Endodermal cell (in vitro differentiated cells): ENCODE results near the gene MYH9. TPM values are rescaled to one million over a fixed set of nuclear protein-coding genes. Genes with fewer than 3 reads are reported as not detected.

Source experiments
- DNase-seq: peaks from one replicate; pipeline ENCODE4 v3.0.0-alpha.2; 2017
- H3K27ac ChIP-seq: 2 replicates; pipeline ENCODE4 v1.5.1; 2013; ENCODE audit warnings: mild to moderate bottlenecking, low read depth, low read length, moderate library complexity
- H3K27me3 ChIP-seq: 2 replicates; pipeline ENCODE4 v1.6.1; 2013; ENCODE audit warnings: mild to moderate bottlenecking, low read length, moderate library complexity; ENCODE audit not compliant: insufficient read depth, control insufficient read depth, poor library complexity, severe bottlenecking
- H3K36me3 ChIP-seq: 2 replicates; pipeline ENCODE4 v1.7.0; 2013; ENCODE audit warnings: mild to moderate bottlenecking, low read length, moderate library complexity; ENCODE audit not compliant: control insufficient read depth, insufficient read depth
- H3K4me1 ChIP-seq: one replicate; pipeline ENCODE4 v1.7.0; 2013; ENCODE audit warnings: low read length; ENCODE audit not compliant: control insufficient read depth, insufficient read depth
- H3K4me3 ChIP-seq: 2 replicates; pipeline ENCODE4 v1.5.1; 2013; ENCODE audit warnings: mild to moderate bottlenecking, low read length, moderate library complexity
- H3K9ac ChIP-seq: 2 replicates; pipeline ENCODE4 v1.6.1; 2013; ENCODE audit warnings: mild to moderate bottlenecking, low read length, moderate library complexity; ENCODE audit not compliant: poor library complexity, severe bottlenecking; ENCODE audit errors: extremely low read depth
- H3K9me3 ChIP-seq: 2 replicates; pipeline ENCODE4 v1.6.1; 2013; ENCODE audit warnings: mild to moderate bottlenecking, low read length, moderate library complexity; ENCODE audit not compliant: control insufficient read depth
- H3K27ac Mint-ChIP-seq: 2 replicates; pipeline ENCODE4 v1.8.0; 2020; ENCODE audit warnings: mixed read lengths
- H3K27me3 Mint-ChIP-seq: 2 replicates; pipeline ENCODE4 v1.8.0; 2021; ENCODE audit warnings: mild to moderate bottlenecking, mixed read lengths; ENCODE audit not compliant: insufficient read depth
- H3K36me3 Mint-ChIP-seq: 2 replicates; pipeline ENCODE4 v1.8.0; 2020; ENCODE audit warnings: low read depth, mixed read lengths
- H3K4me1 Mint-ChIP-seq: 2 replicates; pipeline ENCODE4 v1.8.0; 2020; ENCODE audit warnings: mixed read lengths
- H3K4me3 Mint-ChIP-seq: 2 replicates; pipeline ENCODE4 v1.8.0; 2020; ENCODE audit warnings: mild to moderate bottlenecking, moderate library complexity, mixed read lengths
- H3K9me3 Mint-ChIP-seq: 2 replicates; pipeline ENCODE4 v1.8.0; 2020; ENCODE audit warnings: mild to moderate bottlenecking, mixed read lengths
- WGBS, 2 experiments: methylation state at CpG; one replicate each; pipeline versions ENCODE4 v1.1.5 to v1.1.7; 2013; ENCODE audit warnings: missing lambda C conversion rate in 2 of 2, mixed read lengths in 1 of 2; ENCODE audit not compliant: insufficient coverage in 1 of 2, insufficient read length in 1 of 2; 5-methylcytosine and 5-hydroxymethylcytosine counted together
- total RNA-seq, 2 donors: library from RNA; stranded (reverse); fragmentation: NEBNext Ultra II Directional in 1 of 2; extraction: Animal tissue kit (Norgen Biotek cat#: 25700) in 1 of 2; gene quantifications; 2 replicates in 1 of 2; 3 replicates in 1 of 2; pipeline ENCODE4 v1.2.1, GENCODE V29; 2021
- TF ChIP-seq, protein P1 (sequence below): fragments of 200-600 bp; sonication (generic); conservative IDR thresholded peaks from 2 replicates; pipeline ENCODE4 v1.5.0; 2021; ENCODE audit warnings: antibody characterized with exemption, mild to moderate bottlenecking

The MYH9 gene
- total RNA-seq, 2 donors from 2014 or later, result 270 to 288 TPM

DNA sequence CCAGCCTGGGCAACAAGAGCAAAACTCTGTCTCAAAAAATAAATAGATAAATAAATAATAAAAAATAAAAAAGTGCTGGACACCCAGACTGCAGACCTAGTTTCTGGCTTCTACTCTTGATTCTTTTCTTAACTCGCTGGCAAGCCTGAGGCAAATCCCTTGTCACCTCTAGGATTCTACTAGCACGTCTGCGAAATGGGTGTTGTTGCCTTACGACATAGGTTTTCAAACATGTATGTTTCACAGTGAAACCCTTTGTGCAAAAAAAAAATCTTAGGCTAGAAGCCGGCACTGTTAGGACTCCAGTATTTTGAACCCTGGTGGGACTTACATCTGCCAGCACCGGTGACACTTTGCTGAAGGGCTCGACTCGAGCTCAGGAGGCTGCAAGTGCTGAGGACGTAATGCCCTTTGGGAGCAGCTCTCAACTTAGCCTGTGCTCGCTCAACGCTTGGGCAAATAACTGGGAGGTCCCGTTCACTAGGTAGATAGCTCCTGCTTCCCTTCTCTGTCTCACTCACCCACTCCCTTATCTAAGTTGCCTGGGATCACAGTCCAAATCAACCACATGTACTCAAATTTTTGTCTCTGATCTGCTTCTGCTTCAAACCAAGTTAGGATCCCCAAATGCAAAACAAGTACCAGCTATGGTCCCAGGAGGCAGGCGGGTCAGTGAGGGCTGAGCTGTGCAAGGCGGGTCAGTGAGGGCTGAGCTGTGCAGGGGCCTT lies 34.7 kb upstream of the MYH9 start:
- H3K27ac Mint-ChIP-seq, result no peak overlapping the region

DNA sequence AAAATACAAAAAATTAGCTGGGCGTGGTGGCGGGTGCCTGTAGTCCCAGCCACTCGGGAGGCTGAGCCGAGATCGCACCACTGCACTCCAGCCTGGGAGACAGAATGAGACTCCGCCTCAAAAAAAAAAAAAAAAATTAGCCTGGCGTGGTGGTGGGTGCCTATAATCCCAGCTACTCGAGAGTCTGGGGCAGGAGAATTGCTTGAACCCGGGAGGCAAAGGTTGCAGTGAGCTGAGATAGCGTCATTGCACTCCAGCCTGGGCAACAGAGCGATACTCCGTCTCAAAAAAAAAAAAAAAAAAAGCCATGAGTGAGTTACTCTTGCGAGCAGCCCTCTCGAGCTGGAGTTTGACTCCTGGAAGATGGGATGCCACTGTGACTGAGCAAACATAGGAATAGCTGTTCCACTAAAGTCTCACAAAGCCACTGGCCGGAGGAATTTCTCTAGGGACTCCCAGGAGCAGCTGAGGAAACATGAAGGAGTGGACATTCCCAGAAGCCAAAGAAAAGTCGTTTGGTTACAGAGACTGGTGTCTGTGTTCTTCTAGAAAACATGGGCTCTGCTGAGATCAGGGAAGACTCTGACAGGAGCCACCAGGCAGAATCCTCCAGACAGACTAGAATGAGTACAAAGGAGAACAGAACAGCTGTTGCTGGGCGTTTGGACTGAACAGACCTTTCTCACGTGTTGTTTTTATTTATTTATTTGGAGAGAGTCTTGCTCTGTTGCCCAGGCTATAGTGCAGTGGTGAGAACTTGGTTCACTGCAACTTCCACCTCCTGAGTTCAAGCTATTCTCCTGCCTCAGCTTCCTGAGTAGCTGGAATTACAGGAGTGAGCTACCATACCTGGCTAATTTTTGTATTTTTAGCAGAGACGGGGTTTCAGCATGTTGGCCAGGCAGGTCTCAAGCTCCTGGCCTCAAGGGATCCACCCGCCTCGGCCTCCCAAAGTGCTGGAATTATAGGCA lies 32.4 kb upstream of the MYH9 start:
- H3K4me1 ChIP-seq, result no peaks in the 10 kb centered on the region
- no peaks in the 10 kb centered on the region for H3K36me3 ChIP-seq
- H3K27me3 Mint-ChIP-seq, result no peaks in the 10 kb centered on the region
- H3K9ac ChIP-seq, result no peak overlapping the region
- H3K36me3 Mint-ChIP-seq, result no peaks in the 10 kb centered on the region
- no peaks in the 10 kb centered on the region for H3K27me3 ChIP-seq
- peaks cover 10% of the 10 kb centered on the region for H3K4me1 Mint-ChIP-seq
- peak overlapping the region; percentile 22 for H3K27ac ChIP-seq
- H3K4me3 ChIP-seq, result no peak overlapping the region
- no peaks in the 10 kb centered on the region for H3K9me3 ChIP-seq
- H3K9me3 Mint-ChIP-seq, result no peaks in the 10 kb centered on the region
- no peak for DNase-seq
- no peak overlapping the region for H3K4me3 Mint-ChIP-seq
- 83 to 92% methylated on average over 10 to 21 of the region's 21 CpGs for WGBS, 2 experiments
- peak overlapping the region; percentile 37 for H3K27ac Mint-ChIP-seq
- TF ChIP-seq, protein P1, sequence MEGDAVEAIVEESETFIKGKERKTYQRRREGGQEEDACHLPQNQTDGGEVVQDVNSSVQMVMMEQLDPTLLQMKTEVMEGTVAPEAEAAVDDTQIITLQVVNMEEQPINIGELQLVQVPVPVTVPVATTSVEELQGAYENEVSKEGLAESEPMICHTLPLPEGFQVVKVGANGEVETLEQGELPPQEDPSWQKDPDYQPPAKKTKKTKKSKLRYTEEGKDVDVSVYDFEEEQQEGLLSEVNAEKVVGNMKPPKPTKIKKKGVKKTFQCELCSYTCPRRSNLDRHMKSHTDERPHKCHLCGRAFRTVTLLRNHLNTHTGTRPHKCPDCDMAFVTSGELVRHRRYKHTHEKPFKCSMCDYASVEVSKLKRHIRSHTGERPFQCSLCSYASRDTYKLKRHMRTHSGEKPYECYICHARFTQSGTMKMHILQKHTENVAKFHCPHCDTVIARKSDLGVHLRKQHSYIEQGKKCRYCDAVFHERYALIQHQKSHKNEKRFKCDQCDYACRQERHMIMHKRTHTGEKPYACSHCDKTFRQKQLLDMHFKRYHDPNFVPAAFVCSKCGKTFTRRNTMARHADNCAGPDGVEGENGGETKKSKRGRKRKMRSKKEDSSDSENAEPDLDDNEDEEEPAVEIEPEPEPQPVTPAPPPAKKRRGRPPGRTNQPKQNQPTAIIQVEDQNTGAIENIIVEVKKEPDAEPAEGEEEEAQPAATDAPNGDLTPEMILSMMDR, result no peak

More for the DNA sequence above, 34.7 kb upstream of the MYH9 start:
- peaks cover 5% of the 10 kb centered on the region for H3K4me1 ChIP-seq
- no peaks in the 10 kb centered on the region for H3K9me3 Mint-ChIP-seq
- H3K4me3 ChIP-seq, result no peak overlapping the region
- no peak for DNase-seq
- H3K27me3 ChIP-seq, result no peaks in the 10 kb centered on the region
- no peak overlapping the region for H3K27ac ChIP-seq
- no peaks in the 10 kb centered on the region for H3K9me3 ChIP-seq
- no peaks in the 10 kb centered on the region for H3K36me3 ChIP-seq
- H3K36me3 Mint-ChIP-seq, result no peaks in the 10 kb centered on the region
- 95 to 97% methylated on average over 12 to 14 of the region's 14 CpGs for WGBS, 2 experiments
- no peaks in the 10 kb centered on the region for H3K27me3 Mint-ChIP-seq
- TF ChIP-seq, protein P1, result no peak
- H3K4me3 Mint-ChIP-seq, result no peak overlapping the region
- peaks cover 15% of the 10 kb centered on the region for H3K4me1 Mint-ChIP-seq
- H3K9ac ChIP-seq, result no peak overlapping the region

GRCh38 chr22:36419177-36419911 lies 31.6 kb upstream of the MYH9 start:
- DNase-seq, result peak; percentile 69
- Histone ChIP-seq H3K9me3 (no peaks in the 10 kb centered on the region), H3K27ac (no peak overlapping the region), H3K4me3 (no peak overlapping the region), H3K27me3 (no peaks in the 10 kb centered on the region), H3K9ac (no peak overlapping the region), H3K4me1 (no peaks in the 10 kb centered on the region), H3K36me3 (no peaks in the 10 kb centered on the region)
- Mint-ChIP-seq H3K4me1 (peaks cover 10% of the 10 kb centered on the region), H3K27ac (peak overlapping the region; percentile 71), H3K36me3 (no peaks in the 10 kb centered on the region), H3K27me3 (no peaks in the 10 kb centered on the region), H3K4me3 (no peak overlapping the region), H3K9me3 (no peaks in the 10 kb centered on the region)
- TF ChIP-seq, protein P1, result no peak
- WGBS, 2 experiments, result 30 to 47% methylated on average over 10 to 13 of the region's 13 CpGs
